Caco-2 (cell line): Measurements from ENCODE around the gene DLG2. TPM values are rescaled to one million over a fixed set of nuclear protein-coding genes. Genes with fewer than 3 reads are reported as not detected.

Source experiments
- BruUV-seq: library from RNA; stranded (reverse); fragments of 400-500 nt; replicated peaks from 2 replicates; lab custom pipeline; 2021; lab: Mats Ljungman, UMichigan
- CTCF ChIA-PET: fragments of 300-600 bp; sonication (Branson Sonifier 250); formaldehyde crosslinking; loops from one replicate; lab custom pipeline; 2022; ENCODE audit warnings: antibody characterized with exemption; lab: Charles Lee
- POLR2A ChIA-PET: fragments of 300-600 bp; sonication (Branson Sonifier 250); formaldehyde crosslinking; loops from one replicate; lab custom pipeline; 2022; ENCODE audit warnings: antibody characterized with exemption; lab: Charles Lee
- DNase-seq, 2 experiments: peaks; one replicate each; pipeline versions ENCODE4 v3.0.0 to v3.0.0-alpha.2; 2020 to 2022
- H3K27me3 ChIP-seq: replicated peaks from 2 replicates; pipeline ENCODE4 v1.6.0; 2011; ENCODE audit warnings: low read length; ENCODE audit not compliant: control insufficient read depth, insufficient read depth
- H3K36me3 ChIP-seq: 2 replicates; pipeline ENCODE4 v1.5.1; 2011; ENCODE audit warnings: low read length; ENCODE audit not compliant: control insufficient read depth, insufficient read depth
- H3K4me1 ChIP-seq: fragments of 250-450 bp; sonication (Bioruptor Pico); 2 replicates; pipeline ENCODE4 v1.5.1; 2020; ENCODE audit warnings: mild to moderate bottlenecking
- H3K4me3 ChIP-seq: 2 replicates; pipeline ENCODE4 v1.5.1; 2011; ENCODE audit warnings: low read depth, mild to moderate bottlenecking, control low read depth, low read length
- H3K9me3 ChIP-seq: fragments of 250-450 bp; sonication (Bioruptor Pico); 2 replicates; pipeline ENCODE4 v1.5.1; 2020; ENCODE audit warnings: mild to moderate bottlenecking, moderate library complexity
- H3K27ac Mint-ChIP-seq: one replicate; pipeline ENCODE4 v1.8.0; 2022; ENCODE audit warnings: mixed read lengths; ENCODE audit not compliant: unreplicated experiment
- H3K27me3 Mint-ChIP-seq: one replicate; pipeline ENCODE4 v1.8.0; 2022; ENCODE audit warnings: mixed read lengths; ENCODE audit not compliant: insufficient read depth, unreplicated experiment
- H3K36me3 Mint-ChIP-seq: one replicate; pipeline ENCODE4 v1.8.0; 2022; ENCODE audit warnings: mild to moderate bottlenecking, mixed read lengths; ENCODE audit not compliant: insufficient read depth, unreplicated experiment
- H3K4me1 Mint-ChIP-seq: one replicate; pipeline ENCODE4 v1.8.0; 2022; ENCODE audit warnings: low read depth, mixed read lengths; ENCODE audit not compliant: unreplicated experiment
- H3K4me3 Mint-ChIP-seq: one replicate; pipeline ENCODE4 v1.8.0; 2022; ENCODE audit warnings: mild to moderate bottlenecking, moderate library complexity, mixed read lengths; ENCODE audit not compliant: unreplicated experiment
- H3K9me3 Mint-ChIP-seq: one replicate; pipeline ENCODE4 v1.8.0; 2022; ENCODE audit warnings: mixed read lengths; ENCODE audit not compliant: unreplicated experiment
- intact Hi-C: fragments of 100-400 bp; cut with micrococcal nuclease; formaldehyde crosslinking; loops from one replicate; pipeline ENCODE4 v1.10.0; 2022; ENCODE audit not compliant: unreplicated experiment
- total RNA-seq: library from RNA; stranded (reverse); gene quantifications from 2 replicates; pipeline ENCODE4 v1.2.3, GENCODE V29; 2022
- TF ChIP-seq, protein P1 (sequence below), 2 experiments: fragments of 200-600 bp in 1 of 2; IDR thresholded peaks; 1 replicate in 1 of 2; 2 replicates in 1 of 2; pipeline versions ENCODE4 v1.5.1 to v1.8.0; 2011 to 2022; ENCODE audit warnings: antibody characterized with exemption in 1 of 2, control low read depth in 1 of 2, inconsistent platforms in 1 of 2, low read depth in 1 of 2, low read length in 1 of 2, mild to moderate bottlenecking in 1 of 2, moderate library complexity in 1 of 2; ENCODE audit not compliant: insufficient read depth in 1 of 2, severe bottlenecking in 1 of 2, unreplicated experiment in 1 of 2

The DLG2 gene
- total RNA-seq, 1 experiment from 2014 or later: 21.6 TPM

GRCh38 chr11:85572056-85572455 is 55.1 kb downstream of the DLG2 start:
- H3K4me1 ChIP-seq: no peaks in the 10 kb centered on the region
- no peaks in the 10 kb centered on the region for H3K9me3 ChIP-seq
- no peaks in the 10 kb centered on the region; the same call in 1 of the 2 replicates for H3K27me3 ChIP-seq
- no peaks in the 10 kb centered on the region for H3K36me3 ChIP-seq
- TF ChIP-seq, protein P1, sequence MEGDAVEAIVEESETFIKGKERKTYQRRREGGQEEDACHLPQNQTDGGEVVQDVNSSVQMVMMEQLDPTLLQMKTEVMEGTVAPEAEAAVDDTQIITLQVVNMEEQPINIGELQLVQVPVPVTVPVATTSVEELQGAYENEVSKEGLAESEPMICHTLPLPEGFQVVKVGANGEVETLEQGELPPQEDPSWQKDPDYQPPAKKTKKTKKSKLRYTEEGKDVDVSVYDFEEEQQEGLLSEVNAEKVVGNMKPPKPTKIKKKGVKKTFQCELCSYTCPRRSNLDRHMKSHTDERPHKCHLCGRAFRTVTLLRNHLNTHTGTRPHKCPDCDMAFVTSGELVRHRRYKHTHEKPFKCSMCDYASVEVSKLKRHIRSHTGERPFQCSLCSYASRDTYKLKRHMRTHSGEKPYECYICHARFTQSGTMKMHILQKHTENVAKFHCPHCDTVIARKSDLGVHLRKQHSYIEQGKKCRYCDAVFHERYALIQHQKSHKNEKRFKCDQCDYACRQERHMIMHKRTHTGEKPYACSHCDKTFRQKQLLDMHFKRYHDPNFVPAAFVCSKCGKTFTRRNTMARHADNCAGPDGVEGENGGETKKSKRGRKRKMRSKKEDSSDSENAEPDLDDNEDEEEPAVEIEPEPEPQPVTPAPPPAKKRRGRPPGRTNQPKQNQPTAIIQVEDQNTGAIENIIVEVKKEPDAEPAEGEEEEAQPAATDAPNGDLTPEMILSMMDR (IDR thresholded peaks at IDR 0.05; ENCODE audit: insufficient read depth in 1 of 2, low read depth in 1 of 2, low read length in 1 of 2, severe bottlenecking in 1 of 2, unreplicated experiment in 1 of 2): no peak
- BruUV-seq: no TSS peak
- peaks cover 14% of the 10 kb centered on the region for H3K27me3 Mint-ChIP-seq
- H3K4me1 Mint-ChIP-seq: peaks cover 7% of the 10 kb centered on the region
- no peak overlapping the region for H3K4me3 ChIP-seq
- H3K36me3 Mint-ChIP-seq: no peaks in the 10 kb centered on the region
- CTCF ChIA-PET: no interaction called here
- H3K27ac Mint-ChIP-seq: no peak overlapping the region
- POLR2A ChIA-PET: no interaction called here
- H3K9me3 Mint-ChIP-seq: no peaks in the 10 kb centered on the region
- H3K4me3 Mint-ChIP-seq: no peak overlapping the region
- no peak for DNase-seq
- intact Hi-C loops: no loop called here

GRCh38 chr11:85569525-85569924 is 57.6 kb downstream of the DLG2 start:
- TF ChIP-seq, protein P1 (IDR thresholded peaks at IDR 0.05; ENCODE audit: insufficient read depth in 1 of 2, low read depth in 1 of 2, low read length in 1 of 2, severe bottlenecking in 1 of 2, unreplicated experiment in 1 of 2): no peak
- Histone ChIP-seq H3K27me3 (no peaks in the 10 kb centered on the region; the same call in 1 of the 2 replicates), H3K36me3 (no peaks in the 10 kb centered on the region), H3K4me1 (no peaks in the 10 kb centered on the region), H3K9me3 (no peaks in the 10 kb centered on the region), H3K4me3 (no peak overlapping the region)
- peaks cover 7% of the 10 kb centered on the region for H3K4me1 Mint-ChIP-seq
- ChIA-PET POLR2A (no interaction called here), CTCF (no interaction called here)
- DNase-seq: no peak
- no peaks in the 10 kb centered on the region for H3K36me3 Mint-ChIP-seq
- H3K27ac Mint-ChIP-seq: no peak overlapping the region
- BruUV-seq: no TSS peak
- intact Hi-C loops: no loop called here
- H3K9me3 Mint-ChIP-seq: no peaks in the 10 kb centered on the region
- peaks cover 14% of the 10 kb centered on the region for H3K27me3 Mint-ChIP-seq
- no peak overlapping the region for H3K4me3 Mint-ChIP-seq

GRCh38 chr11:85558411-85558810 is 68.7 kb downstream of the DLG2 start:
- intact Hi-C loops: no loop called here
- Mint-ChIP-seq H3K27me3 (peaks cover 9% of the 10 kb centered on the region), H3K4me3 (no peak overlapping the region), H3K4me1 (no peaks in the 10 kb centered on the region), H3K36me3 (no peaks in the 10 kb centered on the region), H3K27ac (no peak overlapping the region), H3K9me3 (no peaks in the 10 kb centered on the region)
- no peak overlapping the region for H3K4me3 ChIP-seq
- BruUV-seq: no TSS peak
- H3K36me3 ChIP-seq: no peaks in the 10 kb centered on the region
- no peaks in the 10 kb centered on the region; the same call in 1 of the 2 replicates for H3K27me3 ChIP-seq
- H3K9me3 ChIP-seq: no peaks in the 10 kb centered on the region
- no peaks in the 10 kb centered on the region for H3K4me1 ChIP-seq
- CTCF ChIA-PET: interaction anchor here (0.5 kb wide), 1 partner anchor 1729 kb away, joined by 3 read pairs; no protein-coding TSS in a partner anchor
- POLR2A ChIA-PET: no interaction called here
- TF ChIP-seq, protein P1 (IDR thresholded peaks at IDR 0.05; ENCODE audit: insufficient read depth in 1 of 2, low read depth in 1 of 2, low read length in 1 of 2, severe bottlenecking in 1 of 2, unreplicated experiment in 1 of 2): no peak
- DNase-seq: no peak
